ENCODE data around the gene ANGPTL4. TPM values are rescaled to one million over a fixed set of nuclear protein-coding genes. Genes with fewer than 3 reads are reported as not detected.

ANGPTL4 gene
- total RNA-seq, 1 donor from 2014 or later: 161 TPM

DNA sequence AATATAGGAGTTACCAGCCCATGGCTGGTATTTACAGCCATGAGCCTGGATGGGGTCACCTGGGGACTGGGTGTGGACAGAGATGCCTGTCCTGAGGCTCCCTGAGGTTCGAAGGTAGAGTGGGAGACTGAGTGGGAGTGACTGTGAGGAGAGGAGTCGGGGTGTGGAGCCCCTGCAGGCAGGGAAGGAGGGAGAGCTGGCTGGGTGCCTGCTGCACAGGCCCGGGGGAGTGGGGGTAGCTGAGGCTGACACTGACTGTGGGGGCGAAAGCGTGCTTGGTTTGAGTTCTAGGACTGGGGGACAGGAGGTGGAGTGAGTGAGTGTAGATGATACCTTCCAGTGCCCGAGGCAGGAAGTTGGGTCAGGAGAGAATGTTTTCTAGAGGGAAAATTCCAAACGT, 33.3 kb downstream of the ANGPTL4 start:
- no peak for DNase-seq (ENCODE audit: low spot score in 2 of 2)
- Histone ChIP-seq H3K9me3 (no peaks in the 10 kb centered on the region), H3K27me3 (no peaks in the 10 kb centered on the region), H3K4me1 (peaks cover 6 to 35% of the 10 kb centered on the region in 2 donors), H3K27ac (peak overlapping the region in 1 of 2 donors; percentile 29), H3K36me3 (peaks cover 23 to 29% of the 10 kb centered on the region in 2 donors), H3K4me3 (no peak overlapping the region)
- TF ChIP-seq, protein P1, sequence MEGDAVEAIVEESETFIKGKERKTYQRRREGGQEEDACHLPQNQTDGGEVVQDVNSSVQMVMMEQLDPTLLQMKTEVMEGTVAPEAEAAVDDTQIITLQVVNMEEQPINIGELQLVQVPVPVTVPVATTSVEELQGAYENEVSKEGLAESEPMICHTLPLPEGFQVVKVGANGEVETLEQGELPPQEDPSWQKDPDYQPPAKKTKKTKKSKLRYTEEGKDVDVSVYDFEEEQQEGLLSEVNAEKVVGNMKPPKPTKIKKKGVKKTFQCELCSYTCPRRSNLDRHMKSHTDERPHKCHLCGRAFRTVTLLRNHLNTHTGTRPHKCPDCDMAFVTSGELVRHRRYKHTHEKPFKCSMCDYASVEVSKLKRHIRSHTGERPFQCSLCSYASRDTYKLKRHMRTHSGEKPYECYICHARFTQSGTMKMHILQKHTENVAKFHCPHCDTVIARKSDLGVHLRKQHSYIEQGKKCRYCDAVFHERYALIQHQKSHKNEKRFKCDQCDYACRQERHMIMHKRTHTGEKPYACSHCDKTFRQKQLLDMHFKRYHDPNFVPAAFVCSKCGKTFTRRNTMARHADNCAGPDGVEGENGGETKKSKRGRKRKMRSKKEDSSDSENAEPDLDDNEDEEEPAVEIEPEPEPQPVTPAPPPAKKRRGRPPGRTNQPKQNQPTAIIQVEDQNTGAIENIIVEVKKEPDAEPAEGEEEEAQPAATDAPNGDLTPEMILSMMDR (IDR thresholded peaks at IDR 0.05): no peak
- intact Hi-C loops (cut with DNase I): no loop called here

DNA sequence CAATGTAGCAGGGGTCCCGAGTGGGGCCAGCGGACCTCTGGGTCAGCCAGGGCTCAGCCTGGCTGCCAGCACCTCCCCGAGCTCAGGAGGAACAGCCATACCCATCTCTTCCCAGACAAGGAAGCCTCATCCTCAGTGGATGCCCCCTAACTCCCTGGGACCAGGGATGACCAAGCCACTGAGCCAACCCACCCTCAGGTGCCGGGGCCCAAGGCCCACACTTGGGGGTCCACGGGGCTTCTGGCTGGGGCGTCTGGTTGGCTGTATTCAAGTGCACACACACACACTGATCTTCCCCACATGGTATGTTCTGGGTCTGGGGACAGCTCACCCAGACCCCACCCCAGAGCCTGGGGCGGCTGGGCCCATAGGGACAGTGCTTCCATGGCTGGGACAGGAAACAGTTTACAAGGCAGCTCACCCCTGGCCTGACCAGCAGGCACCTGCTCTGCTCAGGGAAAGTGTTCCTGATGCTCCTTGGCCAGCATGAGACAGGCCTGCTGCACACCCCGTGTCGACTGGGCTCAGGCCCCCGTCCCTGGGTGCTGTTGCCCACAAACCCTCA, 33.9 kb downstream of the ANGPTL4 start:
- no peak overlapping the region for H3K4me3 ChIP-seq
- DNase-seq (ENCODE audit: low spot score in 2 of 2): no peak
- no peaks in the 10 kb centered on the region for H3K27me3 ChIP-seq
- intact Hi-C loops (cut with DNase I): no loop called here
- H3K9me3 ChIP-seq: no peaks in the 10 kb centered on the region
- peaks cover 29 to 34% of the 10 kb centered on the region in 2 donors for H3K36me3 ChIP-seq
- peak overlapping the region in 1 of 2 donors; percentile 29 for H3K27ac ChIP-seq
- TF ChIP-seq, protein P1 (IDR thresholded peaks at IDR 0.05): no peak
- peaks cover 6 to 31% of the 10 kb centered on the region in 2 donors for H3K4me1 ChIP-seq

DNA sequence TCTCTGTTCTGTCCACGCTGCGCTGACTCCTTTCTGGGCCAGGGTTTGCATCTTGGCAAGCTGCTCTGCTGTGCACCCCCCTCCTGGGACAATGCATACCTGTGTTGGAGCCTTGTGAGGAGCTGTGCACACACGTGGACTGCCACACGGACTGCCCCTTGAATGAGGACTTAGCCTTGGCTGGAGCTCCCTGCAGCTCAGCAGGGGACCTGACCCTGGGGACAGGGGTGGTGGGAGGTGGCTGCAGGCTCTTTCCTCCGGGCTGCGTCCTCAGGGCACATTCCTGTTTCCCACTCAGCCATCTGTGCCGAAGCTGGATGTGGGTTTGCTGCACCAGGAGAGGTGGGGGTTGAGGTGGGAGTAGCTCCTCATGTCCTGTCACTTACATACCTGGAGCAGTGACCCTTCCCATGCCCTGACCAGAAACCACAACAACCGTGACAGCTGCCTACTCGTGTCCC, 34.4 kb downstream of the ANGPTL4 start:
- Histone ChIP-seq H3K27ac (no peak overlapping the region), H3K4me1 (peaks cover 1 to 26% of the 10 kb centered on the region in 2 donors), H3K9me3 (no peaks in the 10 kb centered on the region), H3K27me3 (no peaks in the 10 kb centered on the region), H3K36me3 (peaks cover 34 to 40% of the 10 kb centered on the region in 2 donors), H3K4me3 (no peak overlapping the region)
- TF ChIP-seq, protein P1 (IDR thresholded peaks at IDR 0.05): no peak
- DNase-seq (ENCODE audit: low spot score in 2 of 2): no peak
- intact Hi-C loops (cut with DNase I): no loop called here

DNA sequence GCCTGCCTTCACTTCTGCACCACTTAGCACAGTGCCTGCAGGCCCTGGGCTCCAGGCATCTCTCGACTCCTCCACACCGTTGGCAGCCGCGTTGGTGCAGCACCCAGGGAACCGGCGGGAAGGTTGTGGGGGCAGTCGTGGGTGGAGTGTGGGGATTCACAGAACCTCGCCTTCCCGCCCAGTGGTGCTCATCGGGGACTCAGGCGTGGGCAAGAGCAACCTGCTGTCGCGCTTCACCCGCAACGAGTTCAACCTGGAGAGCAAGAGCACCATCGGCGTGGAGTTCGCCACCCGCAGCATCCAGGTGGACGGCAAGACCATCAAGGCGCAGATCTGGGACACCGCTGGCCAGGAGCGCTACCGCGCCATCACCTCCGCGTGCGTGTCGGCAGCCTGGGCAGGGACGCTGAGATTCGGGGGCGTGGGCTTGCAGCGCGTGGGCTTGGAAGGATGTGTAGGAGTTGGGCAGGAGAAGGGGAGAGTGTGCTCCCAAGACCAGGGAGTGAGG, 35.8 kb downstream of the ANGPTL4 start:
- no peak overlapping the region for H3K27ac ChIP-seq
- H3K27me3 ChIP-seq: no peaks in the 10 kb centered on the region
- intact Hi-C loops (cut with DNase I): no loop called here
- H3K4me1 ChIP-seq: peaks cover 0 to 14% of the 10 kb centered on the region in 2 donors
- peaks cover 47 to 53% of the 10 kb centered on the region in 2 donors for H3K36me3 ChIP-seq
- no peaks in the 10 kb centered on the region for H3K9me3 ChIP-seq
- TF ChIP-seq, protein P1 (IDR thresholded peaks at IDR 0.05): no peak
- DNase-seq (ENCODE audit: low spot score in 2 of 2): no peak
- no peak overlapping the region for H3K4me3 ChIP-seq

DNA sequence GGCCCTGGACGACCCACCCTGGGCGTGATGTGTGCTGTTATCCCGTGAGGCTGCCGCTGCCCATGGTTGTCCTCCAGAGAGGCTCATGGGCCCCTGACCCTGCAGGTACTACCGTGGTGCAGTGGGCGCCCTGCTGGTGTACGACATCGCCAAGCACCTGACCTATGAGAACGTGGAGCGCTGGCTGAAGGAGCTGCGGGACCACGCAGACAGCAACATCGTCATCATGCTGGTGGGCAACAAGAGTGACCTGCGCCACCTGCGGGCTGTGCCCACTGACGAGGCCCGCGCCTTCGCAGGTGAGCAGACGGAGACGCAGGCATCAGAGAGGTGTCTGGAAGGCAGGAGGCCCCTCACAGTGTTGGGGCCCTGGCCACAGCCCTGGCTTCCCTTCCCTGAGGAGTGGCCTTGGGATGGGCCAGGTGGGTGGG, 38.0 kb downstream of the ANGPTL4 start:
- intact Hi-C loops (cut with DNase I): no loop called here
- H3K9me3 ChIP-seq: no peaks in the 10 kb centered on the region
- H3K4me1 ChIP-seq: peaks cover 0 to 5% of the 10 kb centered on the region in 2 donors
- H3K27ac ChIP-seq: no peak overlapping the region
- H3K4me3 ChIP-seq: no peak overlapping the region
- H3K27me3 ChIP-seq: no peaks in the 10 kb centered on the region
- TF ChIP-seq, protein P1 (IDR thresholded peaks at IDR 0.05): no peak
- no peak for DNase-seq (ENCODE audit: low spot score in 2 of 2)
- H3K36me3 ChIP-seq: peaks cover 47 to 63% of the 10 kb centered on the region in 2 donors

Data from ascending aorta (tissue), 2 donors.